ENCODE results near the gene ALG8.
"Not testable (repeated sequence)": the region's sequence is repeated elsewhere in the genome, so short reads cannot be mapped to it uniquely, and the experiment has no call there.

ALG8 gene

GRCh38 chr11:78179459-78180071, 40.1 kb upstream of the ALG8 start:
- DNase-seq (ENCODE audit: extremely low read depth, low read depth): no peak
- H3K4me3 ChIP-seq (replicated peaks; ENCODE audit: low read depth, low read length): no peak overlapping the region
- TF ChIP-seq, protein P1, sequence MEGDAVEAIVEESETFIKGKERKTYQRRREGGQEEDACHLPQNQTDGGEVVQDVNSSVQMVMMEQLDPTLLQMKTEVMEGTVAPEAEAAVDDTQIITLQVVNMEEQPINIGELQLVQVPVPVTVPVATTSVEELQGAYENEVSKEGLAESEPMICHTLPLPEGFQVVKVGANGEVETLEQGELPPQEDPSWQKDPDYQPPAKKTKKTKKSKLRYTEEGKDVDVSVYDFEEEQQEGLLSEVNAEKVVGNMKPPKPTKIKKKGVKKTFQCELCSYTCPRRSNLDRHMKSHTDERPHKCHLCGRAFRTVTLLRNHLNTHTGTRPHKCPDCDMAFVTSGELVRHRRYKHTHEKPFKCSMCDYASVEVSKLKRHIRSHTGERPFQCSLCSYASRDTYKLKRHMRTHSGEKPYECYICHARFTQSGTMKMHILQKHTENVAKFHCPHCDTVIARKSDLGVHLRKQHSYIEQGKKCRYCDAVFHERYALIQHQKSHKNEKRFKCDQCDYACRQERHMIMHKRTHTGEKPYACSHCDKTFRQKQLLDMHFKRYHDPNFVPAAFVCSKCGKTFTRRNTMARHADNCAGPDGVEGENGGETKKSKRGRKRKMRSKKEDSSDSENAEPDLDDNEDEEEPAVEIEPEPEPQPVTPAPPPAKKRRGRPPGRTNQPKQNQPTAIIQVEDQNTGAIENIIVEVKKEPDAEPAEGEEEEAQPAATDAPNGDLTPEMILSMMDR (IDR thresholded peaks at IDR 0.05; ENCODE audit: low read depth, low read length, missing control alignments): no peak

- H3K4me3 ChIP-seq (replicated peaks; ENCODE audit: low read depth, low read length): no peak overlapping the region
- no peak for DNase-seq (ENCODE audit: extremely low read depth, low read depth)
- TF ChIP-seq, protein P1 (IDR thresholded peaks at IDR 0.05; ENCODE audit: low read depth, low read length, missing control alignments): no peak
These were observed 37.8 kb upstream of the ALG8 start for GRCh38 chr11:78177216-78177615.

- no peak overlapping the region for H3K4me3 ChIP-seq (replicated peaks; ENCODE audit: low read depth, low read length)
- TF ChIP-seq, protein P1 (IDR thresholded peaks at IDR 0.05; ENCODE audit: low read depth, low read length, missing control alignments): no peak
- no peak for DNase-seq (ENCODE audit: extremely low read depth, low read depth)
These were observed 37.2 kb upstream of the ALG8 start for GRCh38 chr11:78176605-78177141.

GRCh38 chr11:78175862-78176261, 36.4 kb upstream of the ALG8 start:
- not testable (repeated sequence) for H3K4me3 ChIP-seq (replicated peaks; ENCODE audit: low read depth, low read length); DNase-seq (ENCODE audit: extremely low read depth, low read depth)

GRCh38 chr11:78171951-78172350, 32.5 kb upstream of the ALG8 start:
- DNase-seq (ENCODE audit: extremely low read depth, low read depth): no peak
- TF ChIP-seq, protein P1 (IDR thresholded peaks at IDR 0.05; ENCODE audit: low read depth, low read length, missing control alignments): no peak
- H3K4me3 ChIP-seq (replicated peaks; ENCODE audit: low read depth, low read length): no peak overlapping the region

- no peak overlapping the region for H3K4me3 ChIP-seq (replicated peaks; ENCODE audit: low read depth, low read length)
- DNase-seq (ENCODE audit: extremely low read depth, low read depth): no peak
- TF ChIP-seq, protein P1 (IDR thresholded peaks at IDR 0.05; ENCODE audit: low read depth, low read length, missing control alignments): no peak
These were observed 31.6 kb upstream of the ALG8 start for GRCh38 chr11:78170874-78171549.

DNA sequence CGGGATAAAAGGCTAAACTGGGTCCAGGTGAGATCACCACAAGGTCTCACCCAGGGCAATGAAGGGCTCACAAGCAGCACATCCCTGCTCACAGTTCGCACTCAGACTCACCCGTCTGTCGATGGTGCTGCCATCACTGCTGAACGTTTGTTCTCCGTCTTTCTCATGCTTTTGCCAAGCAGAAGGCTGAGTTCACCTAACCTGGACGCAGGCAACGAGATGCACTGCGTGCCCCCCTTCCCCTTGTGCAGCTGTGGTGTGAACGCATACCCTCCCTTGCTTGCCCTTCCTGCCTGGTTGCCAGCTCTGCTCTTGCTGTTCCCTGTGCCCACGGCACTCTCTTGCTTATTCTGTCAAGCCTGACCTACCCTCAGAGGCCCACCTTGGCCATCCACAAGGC, 31.0 kb upstream of the ALG8 start:
- no peak for DNase-seq (ENCODE audit: extremely low read depth, low read depth)
- no peak overlapping the region for H3K4me3 ChIP-seq (replicated peaks; ENCODE audit: low read depth, low read length)
- TF ChIP-seq, protein P1 (IDR thresholded peaks at IDR 0.05; ENCODE audit: low read depth, low read length, missing control alignments): no peak

Measured in HFF-Myc (cell line).